ENCODE measurements around the gene GJA1.

The GJA1 gene

DNA sequence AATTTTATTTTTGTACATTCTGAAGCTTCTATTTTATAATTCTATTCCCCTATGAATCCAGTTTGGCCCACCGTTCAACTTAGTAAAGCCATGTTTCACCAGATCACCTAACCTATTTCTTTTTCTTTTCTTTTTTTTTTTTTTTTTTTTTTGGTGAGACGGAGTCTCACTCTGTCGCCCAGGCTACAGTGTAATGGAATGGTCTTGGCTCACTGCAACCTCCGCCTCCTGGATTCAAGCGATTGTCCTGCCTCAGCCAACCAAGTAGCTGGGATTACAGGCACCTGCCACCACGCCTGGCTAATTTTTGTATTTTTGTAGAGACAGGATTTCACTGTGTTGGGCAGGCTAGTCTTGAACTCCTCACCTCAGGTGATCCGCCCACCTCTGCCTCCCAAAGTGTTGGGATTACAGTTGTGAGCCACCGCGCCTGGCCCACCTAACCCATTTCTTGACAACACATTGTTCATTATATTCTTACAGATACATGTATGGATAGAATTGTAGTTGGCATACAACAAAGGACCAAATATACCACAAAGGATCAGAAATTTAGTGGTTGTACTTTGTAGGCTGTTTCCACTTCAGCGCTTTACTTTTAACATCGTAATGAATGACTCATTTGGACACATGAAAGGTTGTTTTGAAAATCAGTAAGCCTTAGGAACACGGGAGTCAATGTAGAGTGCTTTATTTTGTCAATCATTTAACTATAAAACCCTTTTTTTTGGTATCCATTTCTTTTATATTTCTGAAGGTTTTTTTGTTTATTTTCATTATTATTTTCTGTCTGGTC, 63.2 kb downstream of the GJA1 start:
- H3K4me3 ChIP-seq (ENCODE audit: low read depth in 1 of 2, low read length in 2 of 2) = no peak overlapping the region
- no peak overlapping the region for H3K4me2 ChIP-seq (ENCODE audit: insufficient read depth, low read length)
- no peak for TF ChIP-seq CTCF (IDR thresholded peaks at IDR 0.05; ENCODE audit: borderline replicate concordance, extremely low read depth, low read length, poor library complexity, severe bottlenecking)
- TF ChIP-seq EZH2 (IDR thresholded peaks at IDR 0.05; ENCODE audit: borderline replicate concordance, low read depth, low read length, severe bottlenecking) = no peak
- H3K79me2 ChIP-seq (ENCODE audit: insufficient read depth, low read length) = no peaks in the 10 kb centered on the region
- H3K4me1 ChIP-seq (ENCODE audit: insufficient read depth, low read length) = no peaks in the 10 kb centered on the region
- H3K36me3 ChIP-seq (ENCODE audit: insufficient read depth, low read length) = no peaks in the 10 kb centered on the region
- no peak overlapping the region for H2AFZ ChIP-seq (ENCODE audit: low read depth, low read length)
- no peak overlapping the region for H3K27ac ChIP-seq (ENCODE audit: low read length)
- no peaks in the 10 kb centered on the region for H3K9me3 ChIP-seq (ENCODE audit: insufficient read depth, low read length, severe bottlenecking)
- ATAC-seq (ENCODE audit: insufficient read depth, low read depth) = no peak
- no peak for DNase-seq
- H3K9ac ChIP-seq (ENCODE audit: low read depth, low read length) = no peak overlapping the region
- no peaks in the 10 kb centered on the region for H4K20me1 ChIP-seq (ENCODE audit: insufficient read depth, low read length)
- no peaks in the 10 kb centered on the region for H3K27me3 ChIP-seq (ENCODE audit: insufficient read depth, low read length, poor library complexity)

Measured in DND-41 (cell line).